GM19239 (cell line): ENCODE measurements around the gene ACHE.
A peak's percentile ranks its signal among the peaks of the same experiment; 100 is the strongest.

ENCODE experiments used
- DNase-seq: peaks from one replicate; pipeline ENCODE4 v3.0.0; 2011; ENCODE audit warnings: low spot score; ENCODE audit not compliant: insufficient read length
- FAIRE-seq: peaks from 2 replicates; lab custom pipeline; 2011; peaks lifted over from hg19 to GRCh38; lab: Jason Lieb, UNC

The ACHE gene

GRCh38 chr7:100886142-100886935 lies 9.3 kb downstream of the ACHE start:
- FAIRE-seq (no peak), DNase-seq (no peak)

GRCh38 chr7:100885440-100886141 lies 10.1 kb downstream of the ACHE start:
- FAIRE-seq: no peak
- DNase-seq: no peak

- FAIRE-seq (no peak), DNase-seq (no peak)
Measured at GRCh38 chr7:100884736-100885439, 10.8 kb downstream of the ACHE start.

GRCh38 chr7:100882785-100883526 lies 12.7 kb downstream of the ACHE start:
- DNase-seq (no peak), FAIRE-seq (no peak)

GRCh38 chr7:100882201-100882600 lies 13.5 kb downstream of the ACHE start:
- no peak for FAIRE-seq
- DNase-seq: no peak

- DNase-seq (no peak), FAIRE-seq (no peak)
Measured at GRCh38 chr7:100881136-100881535, 14.6 kb downstream of the ACHE start.

- no peak for FAIRE-seq
- no peak for DNase-seq
Measured at GRCh38 chr7:100880645-100881044, 15.0 kb downstream of the ACHE start.

GRCh38 chr7:100879685-100880261 lies 15.9 kb downstream of the ACHE start:
- DNase-seq (no peak), FAIRE-seq (no peak)

GRCh38 chr7:100878685-100879084 lies 17.0 kb downstream of the ACHE start:
- no peak for DNase-seq
- FAIRE-seq: no peak

- FAIRE-seq: no peak
Measured at GRCh38 chr7:100878013-100878412, 17.7 kb downstream of the ACHE start.

GRCh38 chr7:100875356-100875751 lies 20.3 kb downstream of the ACHE start:
- peak; percentile 18 for FAIRE-seq
- no peak for DNase-seq

More at GRCh38 chr7:100878013-100878412, 17.7 kb downstream of the ACHE start:
- DNase-seq: no peak

GRCh38 chr7:100874577-100875355 lies 20.9 kb downstream of the ACHE start, which contains the start of gene SRRT:
SRRT (plus strand) TSS chr7:100875103; CDS start chr7:100875591, 488 bp downstream.
- DNase-seq: peak; percentile 97
- FAIRE-seq: peak; percentile 99

- DNase-seq: no peak
- no peak for FAIRE-seq
Measured at GRCh38 chr7:100874300-100874576, 21.4 kb downstream of the ACHE start.

GRCh38 chr7:100873599-100874299 lies 21.9 kb downstream of the ACHE start:
- DNase-seq (no peak), FAIRE-seq (peak; percentile 8)

- DNase-seq: no peak
- FAIRE-seq: no peak
Measured at GRCh38 chr7:100867776-100868485, 27.8 kb downstream of the ACHE start.

- FAIRE-seq (peak; percentile 77), DNase-seq (peak; percentile 76)
Measured at GRCh38 chr7:100867040-100867775, 28.5 kb downstream of the ACHE start, which contains the start of gene TRIP6. TRIP6 (plus strand) TSS chr7:100867387; CDS start chr7:100867498, 111 bp downstream.

- no peak for FAIRE-seq
Measured at GRCh38 chr7:100866729-100867039, 29.0 kb downstream of the ACHE start.

More at GRCh38 chr7:100866729-100867039, 29.0 kb downstream of the ACHE start:
- no peak for DNase-seq
